Cerebellar nuclear complex (tissue), 1 donor: ENCODE measurements around the gene INSYN1.

Source experiments
- DNase-seq, 2 experiments: peaks; one replicate each; lab custom pipeline; 2025; lab: John Stamatoyannopoulos, UW

INSYN1 gene

GRCh38 chr15:73773428-73773827 lies 20.3 kb upstream of the INSYN1 start:
- DNase-seq = no peak

- no peak for DNase-seq
Measured at GRCh38 chr15:73771385-73772045, 18.4 kb upstream of the INSYN1 start.

GRCh38 chr15:73770050-73770449 lies 16.9 kb upstream of the INSYN1 start:
- no peak for DNase-seq

- no peak for DNase-seq
Measured at GRCh38 chr15:73767806-73768501, 14.8 kb upstream of the INSYN1 start.

- DNase-seq = no peak
Measured at GRCh38 chr15:73766598-73766997, 13.4 kb upstream of the INSYN1 start.

GRCh38 chr15:73765778-73766177 lies 12.6 kb upstream of the INSYN1 start:
- no peak for DNase-seq

- no peak for DNase-seq
Measured at GRCh38 chr15:73763931-73764330, 10.8 kb upstream of the INSYN1 start.

GRCh38 chr15:73760330-73761329 lies 7.5 kb upstream of the INSYN1 start:
- DNase-seq = no peak

- DNase-seq = no peak
Measured at GRCh38 chr15:73758461-73758860, 5.3 kb upstream of the INSYN1 start.

- DNase-seq = no peak
Measured at GRCh38 chr15:73757571-73757970, 4.4 kb upstream of the INSYN1 start.

- DNase-seq = no peak
Measured at GRCh38 chr15:73756947-73757513, 3.9 kb upstream of the INSYN1 start.

- DNase-seq = no peak
Measured at GRCh38 chr15:73756390-73756789, 3.2 kb upstream of the INSYN1 start.

- DNase-seq = no peak
Measured at GRCh38 chr15:73755946-73756345, 2.8 kb upstream of the INSYN1 start.

GRCh38 chr15:73755481-73755880 lies 2.3 kb upstream of the INSYN1 start:
- no peak for DNase-seq

GRCh38 chr15:73754461-73754860 lies 1.3 kb upstream of the INSYN1 start:
- DNase-seq = no peak

- DNase-seq = no peak
Measured at GRCh38 chr15:73752806-73753193, 351 bp downstream of the INSYN1 start.

- DNase-seq = no peak
Measured at GRCh38 chr15:73751899-73752805, 999 bp downstream of the INSYN1 start.

- DNase-seq = no peak
Measured at GRCh38 chr15:73751511-73751898, 1.6 kb downstream of the INSYN1 start.

- no peak for DNase-seq
Measured at GRCh38 chr15:73750951-73751350, 2.2 kb downstream of the INSYN1 start.

- no peak for DNase-seq
Measured at GRCh38 chr15:73750438-73750837, 2.7 kb downstream of the INSYN1 start.

GRCh38 chr15:73749971-73750370 lies 3.2 kb downstream of the INSYN1 start:
- DNase-seq = no peak
